GM18505 (cell line): Measurements from ENCODE around the gene SIRT6.
"Not testable (repeated sequence)": the region's sequence is repeated elsewhere in the genome, so short reads cannot be mapped to it uniquely, and the experiment has no call there.

ENCODE experiments used
- ATAC-seq: cut with Tn5 transposase; IDR thresholded peaks from one replicate; pipeline ENCODE4 v1.9.1; 2021; ENCODE audit not compliant: unreplicated experiment
- POLR2A ChIP-seq: IDR thresholded peaks from 4 replicates; pipeline ENCODE4 v1.6.1; 2011; ENCODE audit warnings: borderline replicate concordance; ENCODE audit not compliant: insufficient read depth, insufficient read length; ENCODE audit errors: extremely low read depth

SIRT6 gene

GRCh38 chr19:4196009-4196408 is 13.6 kb upstream of the SIRT6 start:
- no peak for TF ChIP-seq POLR2A
- ATAC-seq, result no peak

DNA sequence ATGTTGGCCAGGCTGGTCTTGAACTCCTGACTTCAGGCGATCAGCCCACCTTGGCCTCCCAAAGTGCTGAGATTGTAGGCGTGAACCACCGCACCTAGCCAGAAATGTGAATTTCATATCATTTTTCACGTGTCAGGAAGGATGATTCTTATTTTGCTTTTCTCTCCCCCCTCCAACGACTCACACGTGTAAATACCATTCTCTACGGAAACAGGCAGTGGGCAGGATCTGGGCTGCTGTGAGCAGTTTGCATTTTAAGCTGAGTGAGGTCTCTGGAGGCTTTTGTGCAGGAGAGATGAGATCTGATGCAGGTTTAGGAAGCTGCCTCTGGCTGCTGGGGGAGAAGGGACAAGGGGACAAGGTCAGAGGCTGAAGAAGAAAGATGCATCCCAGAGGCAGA is 12.0 kb upstream of the SIRT6 start:
- ATAC-seq, result no peak
- TF ChIP-seq POLR2A, result no peak

GRCh38 chr19:4192537-4192936 is 10.2 kb upstream of the SIRT6 start:
- ATAC-seq, result not testable (repeated sequence)

DNA sequence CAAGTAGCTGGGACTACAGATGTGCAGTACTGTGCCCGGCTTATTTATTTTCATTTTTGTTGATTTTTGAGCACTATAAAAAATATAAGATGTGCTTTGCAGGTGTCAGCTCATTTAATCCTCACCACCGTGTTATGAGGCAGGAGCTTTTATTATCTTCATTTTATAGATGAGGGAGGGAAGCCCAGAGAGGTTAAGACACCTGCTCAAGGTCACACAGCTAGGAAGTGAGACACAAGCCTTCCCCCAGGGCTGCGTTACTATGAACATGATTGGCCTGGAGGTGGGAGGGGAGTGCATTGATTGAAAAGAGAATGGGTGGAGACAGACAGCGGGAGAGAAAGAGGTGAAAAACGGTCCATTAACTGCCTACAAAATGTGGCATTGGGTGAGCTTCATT is 7.3 kb upstream of the SIRT6 start:
- no peak for ATAC-seq
- no peak for TF ChIP-seq POLR2A

- ATAC-seq, result no peak
- TF ChIP-seq POLR2A, result no peak
Measured at GRCh38 chr19:4187313-4188122, 5.2 kb upstream of the SIRT6 start.

- ATAC-seq, result no peak
Measured at GRCh38 chr19:4186087-4186993, 4.0 kb upstream of the SIRT6 start.

GRCh38 chr19:4185413-4186086 is 3.2 kb upstream of the SIRT6 start:
- TF ChIP-seq POLR2A, result no peak
- no peak for ATAC-seq

More at GRCh38 chr19:4186087-4186993, 4.0 kb upstream of the SIRT6 start:
- no peak for TF ChIP-seq POLR2A

- TF ChIP-seq POLR2A, result no peak
- ATAC-seq, result no peak
Measured at GRCh38 chr19:4184718-4185352, 2.5 kb upstream of the SIRT6 start.

- TF ChIP-seq POLR2A, result no peak
- ATAC-seq, result no peak
Measured at GRCh38 chr19:4183967-4184717, 1.8 kb upstream of the SIRT6 start.

- no peak for TF ChIP-seq POLR2A
- ATAC-seq, result no peak
Measured at GRCh38 chr19:4181053-4181508, 1.3 kb downstream of the SIRT6 start.

DNA sequence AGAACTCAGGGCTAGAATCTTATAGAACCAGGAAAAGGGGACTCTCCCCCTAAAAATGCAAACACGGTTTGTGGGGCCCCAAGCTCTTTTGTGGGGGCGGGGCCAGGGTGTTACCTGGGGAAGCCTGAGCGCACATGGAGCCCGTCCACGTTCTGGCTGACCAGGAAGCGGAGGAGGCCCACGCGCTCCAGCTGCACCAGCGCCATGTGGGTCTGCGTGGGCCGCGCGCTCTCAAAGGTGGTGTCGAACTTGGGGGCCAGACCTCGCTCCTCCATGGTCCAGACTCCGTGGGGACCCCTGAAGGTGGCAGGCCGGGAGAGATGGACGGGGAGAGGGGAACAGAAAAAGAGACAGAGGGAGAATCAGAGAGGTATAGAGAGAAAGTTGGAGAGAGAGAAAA is 3.4 kb downstream of the SIRT6 start:
- no peak for ATAC-seq
- TF ChIP-seq POLR2A, result no peak

DNA sequence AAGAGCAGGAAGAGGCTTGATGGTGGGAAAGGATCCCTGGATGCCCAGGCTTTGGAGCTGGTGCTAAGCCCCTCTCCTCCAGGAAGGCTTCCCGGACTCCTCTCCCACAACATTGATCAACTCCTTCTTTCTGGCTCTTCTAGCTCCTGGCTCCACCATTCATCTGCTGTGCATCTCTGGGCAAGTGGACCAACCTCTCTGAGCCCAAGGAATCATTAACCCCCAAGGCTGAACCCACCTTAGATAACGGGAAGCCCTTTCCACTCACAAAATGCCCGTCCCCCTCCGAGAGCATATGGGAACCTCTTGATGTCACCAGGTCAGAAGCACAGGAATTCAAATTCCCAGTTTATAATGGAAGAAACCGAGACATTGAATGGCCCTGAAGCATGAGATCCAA is 5.2 kb downstream of the SIRT6 start:
- no peak for TF ChIP-seq POLR2A
- no peak for ATAC-seq
